ENCODE measurements around the gene ST7.
A peak's percentile ranks its signal among the peaks of the same experiment; 100 is the strongest.

The ST7 gene

DNA sequence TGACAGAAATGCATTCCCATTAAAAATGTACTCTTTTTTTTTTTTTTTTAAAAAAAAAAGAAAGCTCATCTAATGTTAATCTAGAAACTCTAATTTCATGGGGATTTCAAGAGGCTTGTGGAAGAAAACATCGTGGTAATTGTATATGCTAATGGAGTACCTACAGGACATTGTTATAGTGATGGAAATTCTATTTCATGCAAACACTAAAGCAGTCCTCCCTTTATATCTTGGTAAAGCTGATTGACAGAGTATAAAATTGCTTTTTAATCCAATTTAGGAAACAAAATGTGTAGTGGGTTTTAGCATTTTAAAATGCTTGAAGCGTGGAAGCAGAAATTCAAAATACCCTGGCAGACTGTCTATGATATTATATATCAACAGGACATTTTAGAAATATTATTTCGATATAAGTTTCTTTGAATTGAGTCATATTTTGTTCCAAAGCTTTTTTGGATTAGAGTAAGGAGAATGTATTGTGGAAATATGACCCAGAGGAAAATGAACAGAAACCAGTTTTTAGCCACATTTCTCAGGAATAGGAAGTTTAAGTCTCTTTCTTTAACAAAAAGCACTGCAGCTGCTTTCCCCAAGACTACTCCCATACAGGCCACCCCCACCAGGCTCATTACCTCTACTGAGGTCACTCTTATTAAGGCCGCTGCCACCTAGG, 247.6 kb downstream of the ST7 start:
- 100% methylated on average over 1 of the region's 4 CpGs for WGBS (ENCODE audit: insufficient coverage, insufficient read length)
- no peak overlapping the region for H3K4me3 ChIP-seq (ENCODE audit: low read length)
- DNase-seq (ENCODE audit: low read depth, low spot score), result no peak

DNA sequence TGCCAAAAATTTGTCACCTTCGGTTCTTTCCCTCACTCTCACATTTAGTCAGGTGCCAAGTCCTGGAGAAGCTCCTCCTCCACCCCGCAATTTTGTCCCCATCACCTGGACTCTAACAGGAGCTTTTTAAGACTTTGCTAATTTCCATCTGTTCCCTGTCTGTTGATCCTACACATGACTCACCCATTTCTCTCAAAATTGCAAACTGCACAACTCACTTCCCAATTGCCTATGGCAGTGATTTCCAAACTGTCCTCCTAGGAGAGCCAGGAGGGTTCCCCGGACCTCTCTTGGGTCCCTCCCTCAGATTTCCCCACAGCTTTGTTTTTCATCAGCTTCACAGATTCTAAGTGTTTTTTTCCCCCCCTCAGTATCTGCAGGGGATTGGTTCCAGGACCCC, 249.2 kb downstream of the ST7 start:
- Histone ChIP-seq H3K9me3 (ENCODE audit: control insufficient read depth, insufficient read depth, low read length) (no peaks in the 10 kb centered on the region), H3K4me3 (ENCODE audit: low read length) (no peak overlapping the region), H3K4me1 (ENCODE audit: control insufficient read depth, insufficient read depth, low read length) (peaks cover 2% of the 10 kb centered on the region; the same call in 1 of the 2 replicates), H3K27me3 (ENCODE audit: control insufficient read depth, insufficient read depth, low read length) (no peaks in the 10 kb centered on the region), H3K27ac (ENCODE audit: low read length) (no peak overlapping the region), H3K36me3 (ENCODE audit: control insufficient read depth, insufficient read depth, low read length) (no peaks in the 10 kb centered on the region)
- no peak for DNase-seq (ENCODE audit: low read depth, low spot score)
- WGBS (ENCODE audit: insufficient coverage, insufficient read length), result no CpG with 5 or more reads among the region's 3 CpGs

More for the DNA sequence above, 247.6 kb downstream of the ST7 start:
- H3K9me3 ChIP-seq (ENCODE audit: control insufficient read depth, insufficient read depth, low read length), result no peaks in the 10 kb centered on the region
- H3K27me3 ChIP-seq (ENCODE audit: control insufficient read depth, insufficient read depth, low read length), result no peaks in the 10 kb centered on the region
- H3K27ac ChIP-seq (ENCODE audit: low read length), result no peak overlapping the region
- no peaks in the 10 kb centered on the region for H3K36me3 ChIP-seq (ENCODE audit: control insufficient read depth, insufficient read depth, low read length)
- H3K4me1 ChIP-seq (ENCODE audit: control insufficient read depth, insufficient read depth, low read length), result peaks cover 2% of the 10 kb centered on the region; the same call in 1 of the 2 replicates

DNA sequence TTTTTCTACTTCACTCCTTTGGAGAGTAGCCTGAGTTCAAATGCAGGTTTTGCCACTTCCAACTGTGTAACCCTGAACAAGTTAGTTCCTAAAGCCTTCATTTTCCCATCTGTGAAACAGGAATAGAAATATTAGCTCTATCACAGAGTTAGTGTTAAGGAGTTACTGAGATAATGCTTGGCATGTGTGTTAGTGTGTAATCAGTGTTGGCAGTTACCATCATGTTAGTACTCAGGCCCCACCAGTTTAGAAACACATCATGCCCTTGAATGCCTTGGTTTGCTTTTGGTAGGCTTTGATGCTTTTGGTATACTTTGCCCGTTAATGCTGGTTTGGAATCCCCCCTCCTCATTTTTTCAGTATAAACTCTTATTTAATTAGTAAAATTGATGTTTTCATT, 249.9 kb downstream of the ST7 start:
- Histone ChIP-seq H3K27me3 (ENCODE audit: control insufficient read depth, insufficient read depth, low read length) (no peaks in the 10 kb centered on the region), H3K4me1 (ENCODE audit: control insufficient read depth, insufficient read depth, low read length) (peaks cover 2% of the 10 kb centered on the region; the same call in 1 of the 2 replicates), H3K27ac (ENCODE audit: low read length) (no peak overlapping the region), H3K4me3 (ENCODE audit: low read length) (no peak overlapping the region), H3K9me3 (ENCODE audit: control insufficient read depth, insufficient read depth, low read length) (no peaks in the 10 kb centered on the region), H3K36me3 (ENCODE audit: control insufficient read depth, insufficient read depth, low read length) (no peaks in the 10 kb centered on the region)
- no peak for DNase-seq (ENCODE audit: low read depth, low spot score)
- WGBS (ENCODE audit: insufficient coverage, insufficient read length), result no CpG with 5 or more reads among the region's 1 CpG

DNA sequence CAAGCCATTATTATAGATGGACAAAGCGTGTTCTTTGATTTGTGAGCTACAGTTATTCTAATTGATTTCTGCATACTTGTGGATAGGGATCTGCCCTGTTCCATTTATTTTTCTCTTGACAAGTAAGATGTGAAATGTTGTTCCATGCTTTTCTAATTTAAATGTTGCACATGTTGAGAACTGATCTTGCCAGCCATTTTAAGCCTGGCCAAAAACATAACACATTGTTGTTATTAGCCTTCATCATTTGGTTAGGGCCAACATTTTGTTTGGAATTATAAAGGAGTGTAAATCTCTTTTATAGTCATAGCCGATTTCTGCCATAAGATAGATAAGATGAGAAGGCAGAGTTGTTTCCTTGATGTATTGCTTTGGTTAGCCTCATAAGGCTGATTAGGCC, 252.6 kb downstream of the ST7 start:
- WGBS (ENCODE audit: insufficient coverage, insufficient read length), result no CpG with 5 or more reads among the region's 2 CpGs
- DNase-seq (ENCODE audit: low read depth, low spot score), result no peak
- Histone ChIP-seq H3K4me1 (ENCODE audit: control insufficient read depth, insufficient read depth, low read length) (no peaks in the 10 kb centered on the region), H3K9me3 (ENCODE audit: control insufficient read depth, insufficient read depth, low read length) (no peaks in the 10 kb centered on the region), H3K27me3 (ENCODE audit: control insufficient read depth, insufficient read depth, low read length) (no peaks in the 10 kb centered on the region), H3K27ac (ENCODE audit: low read length) (no peak overlapping the region), H3K4me3 (ENCODE audit: low read length) (no peak overlapping the region), H3K36me3 (ENCODE audit: control insufficient read depth, insufficient read depth, low read length) (no peaks in the 10 kb centered on the region)

DNA sequence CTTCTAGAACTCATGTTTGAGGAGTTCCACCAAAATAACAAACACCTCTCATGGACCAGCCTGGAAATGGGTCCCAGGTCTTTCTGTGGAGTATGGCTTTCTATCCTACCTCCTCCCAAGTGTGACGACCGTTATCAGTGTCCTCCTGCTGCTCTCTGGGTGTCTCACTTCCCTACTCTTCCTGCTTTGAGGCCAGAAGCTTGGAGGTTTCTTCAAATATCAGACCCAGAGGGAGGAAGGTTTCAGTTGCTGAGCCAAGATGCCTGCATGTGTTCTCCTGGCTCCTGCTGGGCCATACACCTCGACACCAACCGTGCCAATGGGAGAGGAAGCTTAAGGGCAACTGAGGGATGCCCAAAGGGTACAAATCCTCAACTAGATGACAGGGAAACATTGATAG, 255.0 kb downstream of the ST7 start:
- DNase-seq (ENCODE audit: low read depth, low spot score), result no peak

DNA sequence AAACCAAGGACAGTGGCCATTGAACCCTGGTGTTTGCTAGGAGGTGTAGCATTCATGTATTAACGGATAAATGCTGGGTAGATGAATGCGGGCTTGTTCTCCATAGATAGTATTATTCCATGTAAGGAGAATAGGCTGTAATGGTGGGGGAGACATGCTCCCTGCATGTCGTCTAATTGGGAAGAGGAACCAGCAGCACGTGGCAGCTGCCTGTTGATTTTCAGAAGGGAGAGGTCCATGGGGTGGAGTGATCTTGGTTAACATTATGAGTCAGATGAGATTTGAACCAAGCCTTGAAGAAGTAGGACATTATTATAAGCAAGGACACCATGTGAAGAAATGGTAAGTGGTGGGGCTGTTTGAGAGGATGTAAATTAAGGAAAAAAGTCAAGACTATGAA, 257.1 kb downstream of the ST7 start:
- no peak for DNase-seq (ENCODE audit: low read depth, low spot score)
- Histone ChIP-seq H3K27ac (ENCODE audit: low read length) (no peak overlapping the region), H3K9me3 (ENCODE audit: control insufficient read depth, insufficient read depth, low read length) (no peaks in the 10 kb centered on the region), H3K4me1 (ENCODE audit: control insufficient read depth, insufficient read depth, low read length) (no peaks in the 10 kb centered on the region), H3K36me3 (ENCODE audit: control insufficient read depth, insufficient read depth, low read length) (no peaks in the 10 kb centered on the region), H3K4me3 (ENCODE audit: low read length) (no peak overlapping the region), H3K27me3 (ENCODE audit: control insufficient read depth, insufficient read depth, low read length) (no peaks in the 10 kb centered on the region)
- no CpG with 5 or more reads among the region's 4 CpGs for WGBS (ENCODE audit: insufficient coverage, insufficient read length)

More for the DNA sequence above, 255.0 kb downstream of the ST7 start:
- H3K4me3 ChIP-seq (ENCODE audit: low read length), result no peak overlapping the region
- no CpG with 5 or more reads among the region's 4 CpGs for WGBS (ENCODE audit: insufficient coverage, insufficient read length)
- H3K4me1 ChIP-seq (ENCODE audit: control insufficient read depth, insufficient read depth, low read length), result no peaks in the 10 kb centered on the region
- no peaks in the 10 kb centered on the region for H3K36me3 ChIP-seq (ENCODE audit: control insufficient read depth, insufficient read depth, low read length)
- no peaks in the 10 kb centered on the region for H3K27me3 ChIP-seq (ENCODE audit: control insufficient read depth, insufficient read depth, low read length)
- no peaks in the 10 kb centered on the region for H3K9me3 ChIP-seq (ENCODE audit: control insufficient read depth, insufficient read depth, low read length)
- no peak overlapping the region for H3K27ac ChIP-seq (ENCODE audit: low read length)

DNA sequence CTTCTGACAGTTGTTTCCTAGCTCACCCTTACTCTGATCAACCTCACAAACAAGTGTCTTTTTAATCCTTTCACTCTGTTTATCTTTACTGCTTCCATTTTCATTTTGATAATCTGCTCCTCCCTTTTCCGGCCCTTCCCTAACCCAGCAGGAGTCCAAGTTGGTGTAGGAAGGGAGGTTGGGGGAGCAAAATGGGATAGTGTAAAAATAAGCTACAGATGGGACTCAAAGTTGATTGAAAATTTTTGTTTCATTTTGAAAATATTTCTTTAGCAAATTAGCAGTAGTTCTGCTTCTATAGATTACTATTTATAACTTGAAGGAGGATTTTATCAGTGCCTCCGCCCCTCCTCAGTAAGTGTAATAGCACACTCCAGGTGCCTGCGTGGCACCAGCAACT, 257.6 kb downstream of the ST7 start:
- WGBS (ENCODE audit: insufficient coverage, insufficient read length), result no CpG with 5 or more reads among the region's 3 CpGs
- Histone ChIP-seq H3K9me3 (ENCODE audit: control insufficient read depth, insufficient read depth, low read length) (no peaks in the 10 kb centered on the region), H3K27me3 (ENCODE audit: control insufficient read depth, insufficient read depth, low read length) (no peaks in the 10 kb centered on the region), H3K4me3 (ENCODE audit: low read length) (no peak overlapping the region), H3K27ac (ENCODE audit: low read length) (no peak overlapping the region), H3K36me3 (ENCODE audit: control insufficient read depth, insufficient read depth, low read length) (no peaks in the 10 kb centered on the region), H3K4me1 (ENCODE audit: control insufficient read depth, insufficient read depth, low read length) (no peaks in the 10 kb centered on the region)
- DNase-seq (ENCODE audit: low read depth, low spot score), result no peak

DNA sequence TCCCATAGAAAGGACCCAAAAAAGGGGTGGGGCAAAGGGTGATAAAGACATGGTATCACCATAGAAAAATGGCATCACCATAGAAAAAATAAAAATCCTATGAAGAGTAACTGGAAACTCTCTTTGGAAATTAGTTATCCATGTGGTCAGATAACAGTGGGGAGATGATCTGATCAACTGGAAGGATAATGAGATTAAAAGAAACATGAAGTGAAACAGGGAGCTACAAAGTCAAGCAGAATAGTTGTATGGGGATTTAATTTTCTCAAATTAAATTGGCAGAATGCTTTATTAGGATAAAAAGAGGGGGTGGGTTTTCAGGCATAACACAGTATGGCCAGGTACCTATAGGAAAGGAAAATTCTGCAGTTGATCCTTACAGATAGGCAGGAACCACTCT, 258.3 kb downstream of the ST7 start:
- no peak for DNase-seq (ENCODE audit: low read depth, low spot score)
- Histone ChIP-seq H3K27me3 (ENCODE audit: control insufficient read depth, insufficient read depth, low read length) (no peaks in the 10 kb centered on the region), H3K4me1 (ENCODE audit: control insufficient read depth, insufficient read depth, low read length) (no peaks in the 10 kb centered on the region), H3K36me3 (ENCODE audit: control insufficient read depth, insufficient read depth, low read length) (no peaks in the 10 kb centered on the region), H3K27ac (ENCODE audit: low read length) (no peak overlapping the region), H3K9me3 (ENCODE audit: control insufficient read depth, insufficient read depth, low read length) (no peaks in the 10 kb centered on the region), H3K4me3 (ENCODE audit: low read length) (no peak overlapping the region)

DNA sequence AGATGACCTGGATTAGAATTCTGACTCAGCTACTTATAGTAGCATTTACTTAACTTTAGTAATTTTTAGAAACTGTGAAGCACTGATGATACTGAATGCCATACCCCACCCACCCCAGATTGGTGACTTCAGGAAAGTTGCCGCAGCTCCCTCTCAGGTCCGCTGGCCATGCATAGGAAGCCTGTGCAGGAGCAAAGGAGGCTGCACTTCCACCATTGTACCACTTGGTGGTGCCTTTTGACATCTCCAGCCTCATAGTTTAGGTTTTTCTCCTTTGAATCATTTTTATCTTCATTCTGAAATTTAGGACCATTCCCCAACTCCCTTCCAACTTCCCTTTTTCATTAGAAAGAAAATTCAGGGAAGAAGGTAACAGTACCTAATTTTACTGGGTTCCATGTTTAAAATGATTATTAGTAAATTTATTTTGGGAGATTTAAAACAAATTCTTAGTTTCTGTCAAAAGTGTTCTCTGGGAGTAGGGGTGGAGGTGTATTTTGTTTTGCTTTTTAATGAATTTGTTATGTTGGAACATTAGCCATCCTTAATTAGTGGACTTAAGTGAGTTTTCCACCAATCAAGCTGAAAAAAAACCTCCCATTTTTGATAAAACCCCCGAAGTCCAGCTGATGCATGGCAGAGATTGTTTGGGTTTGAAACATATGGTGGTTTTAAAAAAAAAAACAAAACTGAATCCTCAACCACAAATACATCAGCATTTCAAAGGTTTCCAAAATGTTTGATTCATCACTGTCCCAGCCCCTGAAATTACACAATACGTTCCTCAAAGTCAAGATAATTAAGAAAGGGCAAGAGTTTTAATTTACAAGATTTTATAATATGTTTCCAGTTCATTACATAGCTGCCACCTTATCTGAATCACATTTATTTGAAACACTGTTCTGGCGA, 259.9 kb downstream of the ST7 start:
- H3K4me1 ChIP-seq (ENCODE audit: control insufficient read depth, insufficient read depth, low read length), result no peaks in the 10 kb centered on the region
- H3K27ac ChIP-seq (ENCODE audit: low read length), result no peak overlapping the region
- no peaks in the 10 kb centered on the region for H3K27me3 ChIP-seq (ENCODE audit: control insufficient read depth, insufficient read depth, low read length)
- H3K9me3 ChIP-seq (ENCODE audit: control insufficient read depth, insufficient read depth, low read length), result no peaks in the 10 kb centered on the region
- no CpG with 5 or more reads among the region's 5 CpGs for WGBS (ENCODE audit: insufficient coverage, insufficient read length)
- DNase-seq (ENCODE audit: low read depth, low spot score), result peak; percentile 52
- no peak overlapping the region for H3K4me3 ChIP-seq (ENCODE audit: low read length)
- H3K36me3 ChIP-seq (ENCODE audit: control insufficient read depth, insufficient read depth, low read length), result no peaks in the 10 kb centered on the region

DNA sequence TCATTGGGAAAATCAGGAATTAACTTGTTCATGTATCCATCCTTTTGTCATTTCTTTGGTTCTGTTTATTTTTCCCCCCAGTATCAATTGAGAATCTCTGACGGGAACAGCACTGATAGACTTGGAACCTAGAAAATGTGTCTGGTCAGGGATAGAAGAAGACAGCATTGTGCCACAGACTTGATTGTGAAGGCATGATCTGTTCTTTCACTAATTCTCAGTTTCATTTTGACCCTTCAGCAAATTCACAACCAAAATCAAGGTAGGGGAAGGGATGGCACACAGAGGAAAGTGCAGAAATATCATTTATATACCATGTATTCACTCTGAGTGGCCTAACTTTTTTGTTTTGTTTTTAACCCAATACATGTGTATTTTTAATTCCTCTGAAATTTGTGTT, 262.7 kb downstream of the ST7 start:
- Histone ChIP-seq H3K36me3 (ENCODE audit: control insufficient read depth, insufficient read depth, low read length) (no peaks in the 10 kb centered on the region), H3K4me1 (ENCODE audit: control insufficient read depth, insufficient read depth, low read length) (no peaks in the 10 kb centered on the region), H3K9me3 (ENCODE audit: control insufficient read depth, insufficient read depth, low read length) (no peaks in the 10 kb centered on the region), H3K27me3 (ENCODE audit: control insufficient read depth, insufficient read depth, low read length) (no peaks in the 10 kb centered on the region), H3K27ac (ENCODE audit: low read length) (no peak overlapping the region), H3K4me3 (ENCODE audit: low read length) (no peak overlapping the region)
- no CpG with 5 or more reads among the region's 1 CpG for WGBS (ENCODE audit: insufficient coverage, insufficient read length)
- no peak for DNase-seq (ENCODE audit: low read depth, low spot score)

All from iPS DF 6.9 (cell line).